Gastroesophageal sphincter (tissue), 4 donors: Measurements from ENCODE around the gene ZNF57. TPM values are rescaled to one million over a fixed set of nuclear protein-coding genes. Genes with fewer than 3 reads are reported as not detected.
A peak's percentile ranks its signal among the peaks of the same experiment; 100 is the strongest.
"Not testable (repeated sequence)": the region's sequence is repeated elsewhere in the genome, so short reads cannot be mapped to it uniquely, and the experiment has no call there.

ENCODE experiments used
- ATAC-seq: fragments of 150-250 bp; one replicate; pipeline ENCODE4 v1.9.1; 2016; ENCODE audit warnings: mild to moderate bottlenecking, moderate library complexity
- H3K27ac ChIP-seq, 4 donors: fragments of 200-600 bp; sonication (generic) in 3 of 4; 1 replicate in 3 of 4; 2 replicates in 1 of 4; pipeline ENCODE4 v1.5.1; 2016 to 2019
- H3K27me3 ChIP-seq: fragments of 200-600 bp; sonication (generic); one replicate; pipeline ENCODE4 v1.5.1; 2019
- H3K36me3 ChIP-seq, 2 donors: fragments of 200-600 bp; sonication (generic); one replicate each; pipeline ENCODE4 v1.5.1; 2019; ENCODE audit warnings: control low read depth in 1 of 2
- H3K4me1 ChIP-seq, 3 donors: fragments of 200-600 bp; sonication (generic); 1 replicate in 2 of 3; 2 replicates in 1 of 3; pipeline ENCODE4 v1.5.1; 2016 to 2019; ENCODE audit warnings: control low read depth in 2 of 3
- H3K4me3 ChIP-seq, 2 donors: fragments of 200-600 bp; sonication (generic); one replicate each; pipeline ENCODE4 v1.5.1; 2019; ENCODE audit warnings: mild to moderate bottlenecking in 1 of 2, moderate library complexity in 1 of 2
- H3K9me3 ChIP-seq, 3 donors: fragments of 200-600 bp; sonication (generic); one replicate each; pipeline ENCODE4 v1.5.1; 2017 to 2019; ENCODE audit warnings: control low read depth in 2 of 3
- CTCF ChIP-seq, 4 experiments: fragments of 200-600 bp in 2 of 4; fragments of 450-650 bp in 2 of 4; sonication (generic) in 1 of 4; IDR thresholded peaks; one replicate each; pipeline ENCODE4 v1.5.1; 2017 to 2019; ENCODE audit warnings: antibody characterized with exemption in 4 of 4, mild to moderate bottlenecking in 2 of 4, moderate library complexity in 2 of 4
- EP300 ChIP-seq: sonication (generic); formaldehyde crosslinking; IDR thresholded peaks from one replicate; pipeline ENCODE4 v1.6.1; 2017; ENCODE audit warnings: antibody characterized with exemption, mild to moderate bottlenecking
- POLR2A ChIP-seq, 2 donors: fragments of 450-650 bp; IDR thresholded peaks; one replicate each; pipeline ENCODE4 v1.6.1; 2017; ENCODE audit warnings: antibody characterized with exemption in 2 of 2, mild to moderate bottlenecking in 2 of 2, moderate library complexity in 1 of 2
- POLR2AphosphoS5 ChIP-seq: sonication (generic); formaldehyde crosslinking; IDR thresholded peaks from one replicate; pipeline ENCODE4 v1.6.1; 2017; ENCODE audit warnings: antibody characterized with exemption
- WGBS, 2 donors: methylation state at CpG; one replicate each; pipeline ENCODE4 v1.1.5; 2018; ENCODE audit warnings: low coverage in 1 of 2; 5-methylcytosine and 5-hydroxymethylcytosine counted together
- total RNA-seq, 4 donors: library from RNA; depleted of rRNA; stranded (reverse); fragments of >200 nt; gene quantifications; one replicate each; pipeline ENCODE4 v1.1.0, GENCODE V29; 2016

Gene ZNF57
- total RNA-seq, 4 donors from 2014 or later, result 1.3 to 3.8 (median 2.8) TPM

GRCh38 chr19:2866495-2867024 lies 34.2 kb upstream of the ZNF57 start:
- H3K27ac ChIP-seq, result no peak overlapping the region
- H3K27me3 ChIP-seq, result no peaks in the 10 kb centered on the region
- H3K9me3 ChIP-seq, result no peaks in the 10 kb centered on the region
- H3K36me3 ChIP-seq, result no peaks in the 10 kb centered on the region
- 80% methylated on average over 1 of the region's 8 CpGs; no CpG with 5 or more reads in 1 of the 2 donors for WGBS, 2 donors
- ATAC-seq, result no peak
- no peak for TF ChIP-seq POLR2A (IDR thresholded peaks at IDR 0.05)
- no peak for TF ChIP-seq CTCF (IDR thresholded peaks at IDR 0.05)
- no peak for TF ChIP-seq EP300
- no peak for TF ChIP-seq POLR2AphosphoS5
- no peaks in the 10 kb centered on the region for H3K4me1 ChIP-seq
- H3K4me3 ChIP-seq, result peak overlapping the region in 1 of 2 donors; percentile 33

DNA sequence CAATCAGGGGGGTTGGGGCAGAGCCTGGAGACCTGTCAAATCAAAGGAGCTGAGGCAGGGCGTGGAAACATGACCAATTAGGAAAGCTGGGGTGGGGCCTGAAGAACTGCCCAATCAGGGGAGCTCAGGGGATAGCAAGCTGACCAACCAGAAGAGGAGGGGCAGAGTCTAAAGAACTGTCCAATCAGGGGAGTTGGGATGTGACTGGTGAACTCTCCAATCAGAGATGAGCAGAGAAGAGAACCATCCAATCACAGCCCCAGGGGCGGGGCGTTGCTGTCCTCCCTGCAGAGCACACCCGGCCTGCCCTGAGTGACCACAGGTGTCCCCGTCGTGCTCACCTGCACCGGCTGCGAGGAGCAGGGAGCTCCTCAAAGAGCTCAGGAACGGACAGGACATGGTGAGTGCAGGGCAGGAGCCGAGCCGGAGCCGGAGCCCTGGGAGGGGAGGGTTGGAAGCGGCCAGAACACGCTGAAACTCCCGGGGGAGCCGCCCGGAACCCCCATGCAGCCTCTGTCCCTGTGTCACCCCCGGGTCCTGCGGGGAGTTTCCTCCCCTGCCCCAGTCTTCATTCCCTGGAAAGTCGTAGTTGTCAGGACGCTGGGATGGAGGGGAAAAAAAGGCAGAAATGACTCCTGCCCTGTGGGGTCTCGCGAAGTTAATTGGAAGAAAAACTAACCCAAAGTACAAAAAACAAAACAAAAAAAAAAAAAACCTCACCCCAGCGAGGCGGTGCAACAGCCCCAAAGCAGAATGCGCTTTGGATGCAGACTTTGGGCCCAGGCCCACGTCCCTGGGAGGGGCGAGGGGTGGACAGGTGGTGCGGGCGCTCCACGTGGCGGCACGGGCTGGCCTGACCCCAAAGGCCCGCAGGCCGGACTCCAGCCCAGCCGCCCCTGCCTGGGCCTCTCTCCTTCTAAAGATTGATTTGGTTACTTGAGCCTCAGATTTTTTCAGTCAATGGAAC lies 33.4 kb upstream of the ZNF57 start, which contains the start of gene ZNF556:
ZNF556 (plus strand) TSS at position 311 of the 967 bp plus-strand sequence; CDS start at position 398, 87 bp downstream.
- Histone ChIP-seq H3K27me3 (no peaks in the 10 kb centered on the region), H3K4me1 (no peaks in the 10 kb centered on the region), H3K4me3 (peak within 1 kb of the TSS in 1 of 2 donors; percentile 33), H3K36me3 (no peaks in the 10 kb centered on the region), H3K27ac (no peak within 1 kb of the TSS), H3K9me3 (no peaks in the 10 kb centered on the region)
- ATAC-seq, result peak; percentile 41
- 49 to 80% methylated on average over 3 to 4 of the region's 36 CpGs for WGBS, 2 donors
- no peak for TF ChIP-seq POLR2AphosphoS5
- TF ChIP-seq POLR2A (IDR thresholded peaks at IDR 0.05), result no peak
- TF ChIP-seq CTCF (IDR thresholded peaks at IDR 0.05), result no peak
- TF ChIP-seq EP300, result no peak

- 59 to 88% methylated on average over 2 to 10 of the region's 10 CpGs for WGBS, 2 donors
Observed at GRCh38 chr19:2869618-2870017, 31.1 kb upstream of the ZNF57 start.

DNA sequence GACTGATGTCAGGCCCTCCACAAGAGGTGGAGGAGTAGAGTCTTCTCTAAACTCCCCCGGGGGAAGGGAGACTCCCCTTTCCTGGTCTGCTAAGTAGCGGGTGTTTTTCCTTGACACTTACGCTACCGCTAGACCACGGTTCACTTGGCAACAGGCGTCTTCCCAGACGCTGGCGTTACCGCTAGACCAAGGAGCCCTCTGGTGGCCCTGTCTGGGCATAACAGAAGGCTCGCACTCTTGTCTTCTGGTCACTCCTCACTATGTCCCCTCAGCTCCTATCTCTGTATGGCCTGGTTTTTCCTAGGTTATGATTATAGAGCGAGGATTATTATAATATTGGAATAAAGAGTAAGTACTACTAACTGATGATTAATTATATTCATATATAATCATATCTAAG lies 28.6 kb upstream of the ZNF57 start:
- not testable (repeated sequence) for H3K36me3 ChIP-seq, H3K27me3 ChIP-seq, H3K4me3 ChIP-seq, H3K4me1 ChIP-seq, ATAC-seq, H3K27ac ChIP-seq
- TF ChIP-seq CTCF (IDR thresholded peaks at IDR 0.05), result peak in 2 of 4 experiments; percentile 30 to 55
- 10 to 12% methylated on average over 2 to 11 of the region's 11 CpGs for WGBS, 2 donors
- peaks cover 0 to 19% (median under 1%) of the 10 kb centered on the region in 3 donors for H3K9me3 ChIP-seq

More at GRCh38 chr19:2869618-2870017, 31.1 kb upstream of the ZNF57 start:
- no peaks in the 10 kb centered on the region for H3K36me3 ChIP-seq
- no peak for ATAC-seq
- H3K4me1 ChIP-seq, result no peaks in the 10 kb centered on the region
- no peak overlapping the region for H3K4me3 ChIP-seq
- H3K27me3 ChIP-seq, result no peaks in the 10 kb centered on the region
- no peaks in the 10 kb centered on the region for H3K9me3 ChIP-seq
- no peak for TF ChIP-seq POLR2AphosphoS5
- no peak overlapping the region for H3K27ac ChIP-seq

- Histone ChIP-seq H3K4me3 (no peak overlapping the region), H3K9me3 (peaks cover 0 to 42% (median 2%) of the 10 kb centered on the region in 3 donors), H3K36me3 (no peaks in the 10 kb centered on the region), H3K27me3 (no peaks in the 10 kb centered on the region), H3K27ac (no peak overlapping the region), H3K4me1 (no peaks in the 10 kb centered on the region)
- TF ChIP-seq CTCF (IDR thresholded peaks at IDR 0.05) (no peak), POLR2AphosphoS5 (no peak), EP300 (no peak), POLR2A (IDR thresholded peaks at IDR 0.05) (no peak)
- 89 to 91% methylated on average over 27 to 29 of the region's 32 CpGs for WGBS, 2 donors
- no peak for ATAC-seq
Observed at GRCh38 chr19:2877398-2878331, 23.1 kb upstream of the ZNF57 start.
